H9 (cell line): Measurements from ENCODE around the gene PPP1R3C. TPM values are rescaled to one million over a fixed set of nuclear protein-coding genes. Genes with fewer than 3 reads are reported as not detected.

Experiments
- DNase-seq: peaks from one replicate; pipeline ENCODE4 v3.0.0-alpha.2; 2017
- H2AFZ ChIP-seq: one replicate; pipeline ENCODE4 v1.6.1; 2013; ENCODE audit warnings: mild to moderate bottlenecking, low read length, control low read depth, moderate library complexity
- H2AK5ac ChIP-seq: 2 replicates; pipeline ENCODE4 v1.6.1; 2013; ENCODE audit warnings: low read length, control low read depth, mixed read lengths; ENCODE audit not compliant: insufficient read length
- H2BK120ac ChIP-seq: one replicate; pipeline ENCODE4 v1.6.1; 2013; ENCODE audit warnings: low read depth, mild to moderate bottlenecking, low read length, control low read depth, inconsistent platforms; ENCODE audit not compliant: poor library complexity, severe bottlenecking
- H2BK12ac ChIP-seq: 2 replicates; pipeline ENCODE4 v1.6.1; 2013; ENCODE audit warnings: low read length, control low read depth, mixed read lengths, low read depth; ENCODE audit not compliant: insufficient read length
- H2BK15ac ChIP-seq: 2 replicates; pipeline ENCODE4 v1.6.1; 2013; ENCODE audit warnings: low read depth, low read length, control low read depth
- H2BK20ac ChIP-seq: one replicate; pipeline ENCODE4 v1.6.1; 2013; ENCODE audit warnings: low read depth, mild to moderate bottlenecking, low read length, control low read depth, inconsistent platforms; ENCODE audit not compliant: poor library complexity, severe bottlenecking
- H2BK5ac ChIP-seq: 2 replicates; pipeline ENCODE4 v1.6.1; 2013; ENCODE audit warnings: low read length, control low read depth, mixed read lengths; ENCODE audit not compliant: insufficient read length
- H3K14ac ChIP-seq: 2 replicates; pipeline ENCODE4 v1.6.1; 2013; ENCODE audit warnings: low read length, control low read depth; ENCODE audit not compliant: insufficient read depth
- H3K18ac ChIP-seq: 2 replicates; pipeline ENCODE4 v1.6.1; 2013; ENCODE audit warnings: low read depth, mild to moderate bottlenecking, mixed read lengths, low read length, control low read depth; ENCODE audit not compliant: insufficient read length
- H3K23ac ChIP-seq: 2 replicates; pipeline ENCODE4 v1.6.1; 2013; ENCODE audit warnings: low read length, control low read depth, mixed read lengths, low read depth; ENCODE audit not compliant: insufficient read length
- H3K23me2 ChIP-seq: 2 replicates; pipeline ENCODE4 v1.6.1; 2013; ENCODE audit warnings: low read depth, mild to moderate bottlenecking, mixed read lengths, low read length, control low read depth; ENCODE audit not compliant: insufficient read length, poor library complexity, severe bottlenecking
- H3K27ac ChIP-seq: 2 replicates; pipeline ENCODE4 v1.5.1; 2013; ENCODE audit warnings: low read length, control low read depth, mixed read lengths, low read depth; ENCODE audit not compliant: insufficient read length
- H3K27me3 ChIP-seq: 2 replicates; pipeline ENCODE4 v1.6.1; 2013; ENCODE audit warnings: low read length, control low read depth, inconsistent platforms; ENCODE audit not compliant: insufficient read depth
- H3K4ac ChIP-seq: 2 replicates; pipeline ENCODE4 v1.6.1; 2013; ENCODE audit warnings: low read depth, mild to moderate bottlenecking, control low read depth, inconsistent platforms, low read length, moderate library complexity
- H3K4me1 ChIP-seq: 2 replicates; pipeline ENCODE4 v1.6.1; 2013; ENCODE audit warnings: low read length, control low read depth, inconsistent platforms; ENCODE audit not compliant: insufficient read depth
- H3K4me2 ChIP-seq: 2 replicates; pipeline ENCODE4 v1.6.1; 2013; ENCODE audit warnings: low read length, control low read depth, mixed read lengths; ENCODE audit not compliant: insufficient read length, insufficient read depth
- H3K56ac ChIP-seq: 2 replicates; pipeline ENCODE4 v1.6.1; 2013; ENCODE audit warnings: low read depth, mild to moderate bottlenecking, mixed read lengths, low read length, control low read depth; ENCODE audit not compliant: insufficient read length
- H3K79me1 ChIP-seq: 2 replicates; pipeline ENCODE4 v1.6.1; 2013; ENCODE audit warnings: low read depth, mild to moderate bottlenecking, moderate library complexity, low read length, control low read depth, inconsistent platforms; ENCODE audit not compliant: insufficient read depth, poor library complexity, severe bottlenecking
- H3K79me2 ChIP-seq: 2 replicates; pipeline ENCODE4 v1.6.1; 2013; ENCODE audit warnings: low read length, control low read depth, inconsistent platforms; ENCODE audit not compliant: insufficient read depth
- H3K9ac ChIP-seq: 2 replicates; pipeline ENCODE4 v1.6.1; 2013; ENCODE audit warnings: low read length, control low read depth, mixed read lengths; ENCODE audit not compliant: insufficient read length; ENCODE audit errors: extremely low read depth
- H3K9me3 ChIP-seq: one replicate; pipeline ENCODE4 v1.6.1; 2013; ENCODE audit warnings: low read depth, low read length, inconsistent platforms; ENCODE audit not compliant: control insufficient read depth
- H3T11ph ChIP-seq: one replicate; pipeline ENCODE4 v1.6.1; 2013; ENCODE audit warnings: mild to moderate bottlenecking, low read length, control low read depth, inconsistent platforms
- H4K20me1 ChIP-seq: one replicate; pipeline ENCODE4 v1.6.1; 2013; ENCODE audit not compliant: control insufficient read depth, insufficient read length, insufficient read depth
- H4K5ac ChIP-seq: 2 replicates; pipeline ENCODE4 v1.6.1; 2013; ENCODE audit warnings: low read depth, mild to moderate bottlenecking, mixed read lengths, low read length, control low read depth; ENCODE audit not compliant: insufficient read length
- H4K8ac ChIP-seq: replicated peaks from 2 replicates; pipeline ENCODE4 v1.6.1; 2013; ENCODE audit warnings: low read length, control low read depth, mixed read lengths, low read depth; ENCODE audit not compliant: insufficient read length
- H4K91ac ChIP-seq: 2 replicates; pipeline ENCODE4 v1.6.1; 2013; ENCODE audit warnings: low read depth, mild to moderate bottlenecking, moderate library complexity, mixed read lengths, low read length, control low read depth; ENCODE audit not compliant: insufficient read length
- H3K27ac Mint-ChIP-seq, 3 experiments: 2 replicates in 2 of 3; 3 replicates in 1 of 3; pipeline ENCODE4 v1.8.0; 2020 to 2021; ENCODE audit warnings: mixed read lengths in 3 of 3, mild to moderate bottlenecking in 1 of 3, moderate library complexity in 1 of 3
- H3K27me3 Mint-ChIP-seq: 2 replicates; pipeline ENCODE4 v1.8.0; 2021; ENCODE audit warnings: low read depth, mild to moderate bottlenecking, moderate library complexity, mixed read lengths
- H3K36me3 Mint-ChIP-seq, 3 experiments: 2 replicates in 2 of 3; 3 replicates in 1 of 3; pipeline ENCODE4 v1.8.0; 2020 to 2021; ENCODE audit warnings: low read depth in 3 of 3, mixed read lengths in 3 of 3; ENCODE audit not compliant: insufficient read depth in 1 of 3
- H3K4me1 Mint-ChIP-seq, 2 experiments: 2 replicates each; pipeline ENCODE4 v1.8.0; 2020; ENCODE audit warnings: mixed read lengths in 2 of 2
- H3K4me3 Mint-ChIP-seq, 2 experiments: 2 replicates in 1 of 2; 3 replicates in 1 of 2; pipeline ENCODE4 v1.8.0; 2020 to 2021; ENCODE audit warnings: mild to moderate bottlenecking in 2 of 2, mixed read lengths in 2 of 2, moderate library complexity in 1 of 2
- H3K9me3 Mint-ChIP-seq, 2 experiments: 2 replicates in 1 of 2; 3 replicates in 1 of 2; pipeline ENCODE4 v1.8.0; 2020; ENCODE audit warnings: mild to moderate bottlenecking in 2 of 2, mixed read lengths in 2 of 2, moderate library complexity in 1 of 2
- WGBS: extraction: QIAGEN DNeasy Blood & Tissue Kit; methylation state at CpG from one replicate; pipeline ENCODE4 v1.1.7; 2013; ENCODE audit warnings: missing lambda C conversion rate, low lambda C conversion rate, mixed read lengths; ENCODE audit not compliant: insufficient read length; ENCODE audit errors: extremely low coverage; 5-methylcytosine and 5-hydroxymethylcytosine counted together
- total RNA-seq: library from RNA; stranded (reverse); gene quantifications from 2 replicates; pipeline ENCODE4 v1.2.1, GENCODE V29; 2021
- TF ChIP-seq, protein P1 (sequence below): fragments of 200-600 bp; sonication (generic); conservative IDR thresholded peaks from 3 replicates; pipeline ENCODE4 v1.8.0; 2021; ENCODE audit warnings: antibody characterized with exemption, mild to moderate bottlenecking

The PPP1R3C gene
- total RNA-seq, 1 experiment from 2014 or later, result 1.2 TPM

DNA sequence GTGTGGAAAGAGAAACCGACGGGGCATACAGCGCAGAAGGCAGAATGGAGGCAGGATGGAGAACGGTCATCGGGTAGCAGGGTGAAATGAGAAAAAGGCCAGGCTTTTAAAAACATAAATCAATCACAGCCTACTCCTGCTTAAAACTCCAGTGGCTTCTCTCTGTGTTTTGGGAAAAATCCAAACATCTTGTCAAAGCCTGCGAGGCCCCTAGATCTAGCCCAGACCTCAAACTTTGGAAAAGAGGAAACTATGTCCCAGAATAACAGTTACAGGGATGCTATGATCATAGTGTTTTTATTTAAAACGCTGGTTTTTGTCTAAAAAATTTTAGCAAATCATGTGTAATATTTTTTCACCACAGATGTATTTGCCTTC, 41.1 kb downstream of the PPP1R3C start:
- Histone ChIP-seq H3K4ac (no peak overlapping the region), H3K23ac (no peak overlapping the region), H3K79me1 (no peaks in the 10 kb centered on the region), H3K9me3 (no peaks in the 10 kb centered on the region), H4K91ac (no peak overlapping the region), H3K56ac (no peak overlapping the region), H2BK20ac (no peak overlapping the region), H3K4me1 (no peaks in the 10 kb centered on the region), H3K4me2 (no peak overlapping the region), H3K14ac (no peak overlapping the region), H3K27me3 (no peaks in the 10 kb centered on the region), H2BK5ac (no peak overlapping the region), H3T11ph (no peak overlapping the region), H2BK120ac (no peak overlapping the region), H4K5ac (no peak overlapping the region), H2BK15ac (no peak overlapping the region), H2BK12ac (no peak overlapping the region), H3K23me2 (no peaks in the 10 kb centered on the region), H3K79me2 (no peaks in the 10 kb centered on the region), H3K18ac (no peak overlapping the region), H3K9ac (no peak overlapping the region), H2AK5ac (no peak overlapping the region), H3K27ac (no peak overlapping the region), H4K20me1 (no peaks in the 10 kb centered on the region), H4K8ac (no peak overlapping the region), H2AFZ (no peak overlapping the region)
- no CpG with 5 or more reads among the region's 7 CpGs for WGBS
- Mint-ChIP-seq H3K36me3 (no peaks in the 10 kb centered on the region), H3K27ac (no peak overlapping the region), H3K9me3 (no peaks in the 10 kb centered on the region), H3K4me3 (no peak overlapping the region), H3K4me1 (no peaks in the 10 kb centered on the region), H3K27me3 (peaks cover 4% of the 10 kb centered on the region)
- no peak for DNase-seq
- TF ChIP-seq, protein P1, sequence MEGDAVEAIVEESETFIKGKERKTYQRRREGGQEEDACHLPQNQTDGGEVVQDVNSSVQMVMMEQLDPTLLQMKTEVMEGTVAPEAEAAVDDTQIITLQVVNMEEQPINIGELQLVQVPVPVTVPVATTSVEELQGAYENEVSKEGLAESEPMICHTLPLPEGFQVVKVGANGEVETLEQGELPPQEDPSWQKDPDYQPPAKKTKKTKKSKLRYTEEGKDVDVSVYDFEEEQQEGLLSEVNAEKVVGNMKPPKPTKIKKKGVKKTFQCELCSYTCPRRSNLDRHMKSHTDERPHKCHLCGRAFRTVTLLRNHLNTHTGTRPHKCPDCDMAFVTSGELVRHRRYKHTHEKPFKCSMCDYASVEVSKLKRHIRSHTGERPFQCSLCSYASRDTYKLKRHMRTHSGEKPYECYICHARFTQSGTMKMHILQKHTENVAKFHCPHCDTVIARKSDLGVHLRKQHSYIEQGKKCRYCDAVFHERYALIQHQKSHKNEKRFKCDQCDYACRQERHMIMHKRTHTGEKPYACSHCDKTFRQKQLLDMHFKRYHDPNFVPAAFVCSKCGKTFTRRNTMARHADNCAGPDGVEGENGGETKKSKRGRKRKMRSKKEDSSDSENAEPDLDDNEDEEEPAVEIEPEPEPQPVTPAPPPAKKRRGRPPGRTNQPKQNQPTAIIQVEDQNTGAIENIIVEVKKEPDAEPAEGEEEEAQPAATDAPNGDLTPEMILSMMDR, result no peak
